ENCODE measurements around the gene ANXA8. TPM values are rescaled to one million over a fixed set of nuclear protein-coding genes. Genes with fewer than 3 reads are reported as not detected.

The ANXA8 gene
- polyA plus RNA-seq, 4 donors = 0.28 TPM; not detected in 3

- DNase-seq (ENCODE audit: low read depth in 4 of 4, low spot score in 2 of 4) = no peak
Observed at GRCh38 chr10:47449102-47449978, 34.6 kb downstream of the ANXA8 start.

GRCh38 chr10:47447705-47448104 lies 36.2 kb downstream of the ANXA8 start:
- no peak for DNase-seq (ENCODE audit: low read depth in 4 of 4, low spot score in 2 of 4)

- DNase-seq (ENCODE audit: low read depth in 4 of 4, low spot score in 2 of 4) = no peak
Observed at GRCh38 chr10:47447209-47447608, 36.7 kb downstream of the ANXA8 start.

DNA sequence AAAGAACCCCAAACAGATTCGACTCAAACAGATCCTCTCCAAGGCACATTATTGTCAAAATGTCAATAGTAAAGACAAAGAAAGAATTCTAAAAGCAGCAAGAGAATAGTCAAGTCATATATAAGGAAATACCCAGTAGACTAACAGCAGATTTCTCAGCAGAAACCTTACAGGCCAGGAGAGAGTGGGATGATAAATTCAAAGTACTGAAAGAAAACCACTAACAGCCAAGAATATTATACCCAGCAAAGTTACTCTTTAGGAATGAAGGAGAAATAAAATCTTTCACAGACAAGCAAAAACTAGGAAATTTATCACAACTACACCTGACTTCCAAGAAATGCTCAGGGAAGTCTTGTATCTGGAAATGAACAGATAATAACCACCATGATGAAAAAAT lies 38.2 kb downstream of the ANXA8 start:
- DNase-seq (ENCODE audit: low read depth in 4 of 4, low spot score in 2 of 4) = no peak

GRCh38 chr10:47444047-47444446 lies 39.9 kb downstream of the ANXA8 start:
- no peak for DNase-seq (ENCODE audit: low read depth in 4 of 4, low spot score in 2 of 4)

DNA sequence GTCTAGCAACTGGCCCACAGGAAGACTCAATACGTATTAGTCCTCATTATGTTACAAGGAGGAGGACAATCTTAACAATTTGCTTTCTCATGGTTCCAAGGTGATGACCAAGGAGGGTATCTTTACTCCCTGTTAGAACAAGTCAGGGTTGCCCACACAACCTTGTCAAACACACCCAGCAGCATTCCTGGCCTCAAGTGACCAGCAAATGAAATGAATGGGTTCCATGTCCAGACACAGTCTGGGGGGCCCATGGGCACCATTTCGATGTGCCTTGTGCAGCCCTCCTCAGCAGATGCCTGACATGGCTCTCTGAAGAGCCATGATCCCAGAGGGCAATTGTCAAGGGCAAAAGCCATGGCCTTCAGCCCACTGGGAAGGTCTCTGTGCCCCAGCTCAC lies 40.8 kb downstream of the ANXA8 start:
- no peak for DNase-seq (ENCODE audit: low read depth in 4 of 4, low spot score in 2 of 4)

DNA sequence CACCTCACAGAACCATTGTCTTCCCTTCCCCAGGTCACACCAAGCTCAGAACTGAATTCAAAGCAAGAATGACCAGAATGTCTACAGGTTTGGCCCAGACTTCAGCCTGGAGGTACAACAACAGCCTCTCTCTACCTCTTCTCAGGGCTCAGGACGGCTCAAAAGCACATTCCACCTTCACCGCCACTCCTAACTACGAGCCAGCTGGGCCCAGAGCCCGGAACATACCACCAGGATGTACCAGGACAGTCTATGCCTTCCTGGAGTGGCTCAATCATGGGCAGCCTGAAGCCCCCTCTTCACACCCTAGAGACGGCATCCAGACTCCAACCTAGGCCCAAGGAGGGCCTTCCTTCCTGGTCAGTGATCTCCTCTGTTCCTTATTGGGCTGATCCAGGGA lies 41.6 kb downstream of the ANXA8 start:
- no peak for DNase-seq (ENCODE audit: low read depth in 4 of 4, low spot score in 2 of 4)

GRCh38 chr10:47441938-47442337 lies 42.0 kb downstream of the ANXA8 start:
- DNase-seq (ENCODE audit: low read depth in 4 of 4, low spot score in 2 of 4) = no peak

DNA sequence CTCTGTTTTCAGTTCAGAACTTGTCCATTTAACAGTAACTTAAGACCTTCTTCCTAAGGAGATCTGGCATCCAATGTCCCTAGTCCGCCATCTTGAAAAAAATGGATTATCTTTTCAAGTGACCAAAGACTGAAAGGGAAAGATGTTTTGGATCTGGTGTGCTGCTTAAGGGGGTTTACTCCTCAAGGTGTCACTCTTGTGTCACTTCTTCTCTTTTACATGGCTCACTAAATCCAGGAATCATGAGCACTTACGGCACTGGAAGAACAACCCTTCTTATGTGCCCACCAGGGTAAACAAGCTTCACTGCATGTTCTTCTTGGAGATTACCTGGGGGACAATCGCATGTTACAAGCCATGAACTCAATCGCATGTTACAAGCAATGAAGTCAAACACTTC lies 43.7 kb downstream of the ANXA8 start:
- no peak for DNase-seq (ENCODE audit: low read depth in 4 of 4, low spot score in 2 of 4)

- no peak for DNase-seq (ENCODE audit: low read depth in 4 of 4, low spot score in 2 of 4)
Observed at GRCh38 chr10:47438857-47439474, 44.9 kb downstream of the ANXA8 start.

DNA sequence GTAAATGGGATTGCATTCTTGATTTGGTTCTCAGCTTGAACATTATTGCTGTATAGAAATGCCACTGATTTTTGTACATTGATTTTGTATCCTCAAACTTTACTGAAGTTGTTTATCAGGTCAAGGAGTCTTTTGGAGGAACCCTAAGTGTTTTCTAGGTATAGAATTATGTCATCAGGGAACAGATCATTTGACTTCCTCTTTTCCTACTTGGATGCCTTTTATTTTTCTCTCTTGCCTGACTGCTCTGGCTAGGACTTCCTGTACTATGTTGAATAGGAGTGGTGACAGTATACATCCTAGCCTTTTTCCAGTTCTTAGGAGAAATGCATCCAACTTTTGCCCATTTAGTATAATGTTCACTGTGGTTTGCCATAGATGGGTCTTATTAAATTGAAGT lies 48.8 kb downstream of the ANXA8 start:
- no peak for DNase-seq (ENCODE audit: low read depth in 4 of 4, low spot score in 2 of 4)

- DNase-seq (ENCODE audit: low read depth in 4 of 4, low spot score in 2 of 4) = no peak
Observed at GRCh38 chr10:47425813-47426419, 58.0 kb downstream of the ANXA8 start.

GRCh38 chr10:47424231-47424630 lies 59.7 kb downstream of the ANXA8 start:
- no peak for DNase-seq (ENCODE audit: low read depth in 4 of 4, low spot score in 2 of 4)

- DNase-seq (ENCODE audit: low read depth in 4 of 4, low spot score in 2 of 4) = no peak
Observed at GRCh38 chr10:47423476-47423875, 60.4 kb downstream of the ANXA8 start.

DNA sequence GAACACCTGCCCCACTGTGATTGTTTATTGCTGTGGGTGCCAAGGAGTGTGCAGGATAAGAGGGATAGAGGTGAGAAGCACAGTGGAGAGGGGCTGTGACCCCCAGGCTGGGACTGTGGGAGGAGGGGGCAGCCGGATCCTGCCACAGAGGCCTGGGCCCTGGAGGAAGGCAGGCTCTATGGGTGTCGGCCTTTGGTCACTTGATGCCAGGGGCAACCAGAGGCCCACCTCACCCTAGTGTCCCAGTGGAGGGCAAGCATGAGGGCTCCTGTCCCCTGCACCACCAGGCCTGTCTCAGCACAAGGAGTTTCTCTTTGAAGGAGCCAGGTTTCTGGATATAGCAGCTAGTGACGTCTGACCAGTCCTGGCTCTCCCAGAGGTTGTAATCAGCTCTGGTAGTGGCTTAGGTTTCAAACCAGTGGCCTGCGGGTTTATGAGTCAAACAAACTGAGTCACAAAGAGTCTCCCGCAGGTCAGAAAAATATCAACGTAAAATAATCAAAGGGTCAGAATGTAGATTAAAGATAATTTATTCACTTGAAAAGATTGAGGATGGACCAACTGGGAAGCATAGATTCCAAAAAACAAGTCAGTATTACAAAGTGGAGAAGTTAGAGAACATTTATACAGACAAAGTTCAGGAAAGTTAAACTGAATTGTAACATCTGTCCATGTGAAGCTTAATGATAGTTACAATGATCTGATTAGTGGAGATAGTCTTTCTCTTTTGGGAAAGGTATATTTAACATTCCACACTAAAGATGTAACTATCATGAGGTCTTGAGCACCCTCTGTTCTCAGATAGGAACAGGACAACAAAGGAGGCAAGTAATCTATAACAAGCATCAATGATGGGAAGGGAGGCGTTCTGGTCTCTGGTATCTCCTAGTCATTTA lies 62.6 kb downstream of the ANXA8 start:
- no peak for DNase-seq (ENCODE audit: low read depth in 4 of 4, low spot score in 2 of 4)

- DNase-seq (ENCODE audit: low read depth in 4 of 4, low spot score in 2 of 4) = no peak
Observed at GRCh38 chr10:47420305-47421056, 63.4 kb downstream of the ANXA8 start.

GRCh38 chr10:47419421-47419820 lies 64.5 kb downstream of the ANXA8 start:
- no peak for DNase-seq (ENCODE audit: low read depth in 4 of 4, low spot score in 2 of 4)

GRCh38 chr10:47418966-47419365 lies 64.9 kb downstream of the ANXA8 start:
- DNase-seq (ENCODE audit: low read depth in 4 of 4, low spot score in 2 of 4) = no peak

- DNase-seq (ENCODE audit: low read depth in 4 of 4, low spot score in 2 of 4) = no peak
Observed at GRCh38 chr10:47418321-47418720, 65.6 kb downstream of the ANXA8 start.
